T47D (cell line): Measurements from ENCODE around the gene DLK1.
A peak's percentile ranks its signal among the peaks of the same experiment; 100 is the strongest.

Experiments
- DNase-seq, 2 experiments: peaks; one replicate each; pipeline versions ENCODE4 v3.0.0 to v3.0.0-alpha.2; 2011 to 2012; ENCODE audit warnings: low read depth in 1 of 2, low spot score in 1 of 2
- JUND ChIP-seq: IDR thresholded peaks from 2 replicates; pipeline ENCODE4 v1.6.1; 2012; ENCODE audit warnings: low read depth
- in situ Hi-C: cut with HindIII; loops from 2 replicates; pipeline ENCODE4 v1.10.0; 2016; ENCODE audit warnings: low sequenced_read_pairs, low pct_unique_long_range_greater_than_20kb

Gene DLK1

DNA sequence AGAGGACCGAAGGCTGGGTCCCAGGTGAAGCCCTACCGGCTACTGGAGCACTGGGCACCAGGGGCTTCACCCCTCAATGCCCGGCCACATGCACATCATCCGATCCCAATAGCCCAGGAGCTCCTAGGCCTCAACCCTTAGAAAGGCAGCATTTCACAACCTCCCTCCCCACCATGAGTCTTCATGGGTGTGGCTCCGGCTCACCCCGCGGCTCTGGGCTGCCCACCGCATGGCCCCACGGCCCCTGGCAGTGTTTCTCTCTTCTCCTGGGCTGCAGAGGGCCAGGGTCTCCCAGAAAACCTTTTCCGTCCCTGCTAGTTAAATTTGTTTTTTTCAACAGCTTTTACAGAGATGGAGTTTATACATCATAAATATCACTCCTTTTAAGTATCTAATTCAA, 28.6 kb upstream of the DLK1 start:
- TF ChIP-seq JUND: no peak
- no peak for DNase-seq
- in situ Hi-C loops: no loop called here

- in situ Hi-C loops: no loop called here
Observed at GRCh38 chr14:100698666-100699448, 27.8 kb upstream of the DLK1 start.

GRCh38 chr14:100701314-100701713, 25.4 kb upstream of the DLK1 start:
- in situ Hi-C loops: no loop called here
- no peak for TF ChIP-seq JUND
- DNase-seq: no peak

More at GRCh38 chr14:100698666-100699448, 27.8 kb upstream of the DLK1 start:
- no peak for TF ChIP-seq JUND
- no peak for DNase-seq

DNA sequence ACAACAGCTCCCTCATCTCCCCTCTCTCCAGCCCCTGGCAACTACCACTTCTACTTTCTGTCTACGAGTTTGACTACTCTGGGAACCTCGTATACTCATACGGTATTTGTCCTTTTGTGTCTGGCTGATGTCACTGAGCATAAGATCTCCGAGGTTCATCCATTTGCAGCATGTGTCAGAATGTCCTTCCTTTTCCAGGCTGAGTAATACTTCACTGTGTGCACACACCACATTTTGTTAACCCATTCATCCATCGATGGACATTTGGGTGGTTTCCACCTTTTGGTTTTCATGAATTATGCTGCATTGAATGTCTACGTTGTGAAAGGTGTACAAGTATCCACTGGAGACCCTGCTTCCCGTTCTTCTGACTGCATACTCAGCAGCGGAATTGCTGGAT, 24.1 kb upstream of the DLK1 start:
- in situ Hi-C loops: no loop called here
- no peak for DNase-seq
- no peak for TF ChIP-seq JUND

GRCh38 chr14:100703386-100704220, 23.1 kb upstream of the DLK1 start:
- DNase-seq: peak; percentile 87 to 92
- in situ Hi-C loops: no loop called here

GRCh38 chr14:100706200-100706599, 20.5 kb upstream of the DLK1 start:
- DNase-seq: no peak
- in situ Hi-C loops: no loop called here
- TF ChIP-seq JUND: no peak

More at GRCh38 chr14:100703386-100704220, 23.1 kb upstream of the DLK1 start:
- TF ChIP-seq JUND: no peak

DNA sequence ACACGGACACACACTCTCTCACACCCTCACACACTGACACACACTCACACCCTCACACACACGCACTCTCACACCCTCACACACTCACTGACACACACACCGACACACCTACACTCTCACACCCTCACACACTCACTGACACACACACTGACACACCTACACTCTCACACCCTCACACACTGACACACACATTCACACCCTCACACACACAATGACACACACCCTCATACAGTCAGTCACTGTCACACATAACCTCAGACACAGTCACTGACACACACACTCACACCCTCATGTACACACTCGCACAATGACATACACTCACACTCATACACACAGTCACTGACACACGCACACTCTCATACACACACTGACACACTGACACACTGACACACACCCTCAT, 19.8 kb upstream of the DLK1 start:
- TF ChIP-seq JUND: no peak
- DNase-seq: no peak
- in situ Hi-C loops: no loop called here

DNA sequence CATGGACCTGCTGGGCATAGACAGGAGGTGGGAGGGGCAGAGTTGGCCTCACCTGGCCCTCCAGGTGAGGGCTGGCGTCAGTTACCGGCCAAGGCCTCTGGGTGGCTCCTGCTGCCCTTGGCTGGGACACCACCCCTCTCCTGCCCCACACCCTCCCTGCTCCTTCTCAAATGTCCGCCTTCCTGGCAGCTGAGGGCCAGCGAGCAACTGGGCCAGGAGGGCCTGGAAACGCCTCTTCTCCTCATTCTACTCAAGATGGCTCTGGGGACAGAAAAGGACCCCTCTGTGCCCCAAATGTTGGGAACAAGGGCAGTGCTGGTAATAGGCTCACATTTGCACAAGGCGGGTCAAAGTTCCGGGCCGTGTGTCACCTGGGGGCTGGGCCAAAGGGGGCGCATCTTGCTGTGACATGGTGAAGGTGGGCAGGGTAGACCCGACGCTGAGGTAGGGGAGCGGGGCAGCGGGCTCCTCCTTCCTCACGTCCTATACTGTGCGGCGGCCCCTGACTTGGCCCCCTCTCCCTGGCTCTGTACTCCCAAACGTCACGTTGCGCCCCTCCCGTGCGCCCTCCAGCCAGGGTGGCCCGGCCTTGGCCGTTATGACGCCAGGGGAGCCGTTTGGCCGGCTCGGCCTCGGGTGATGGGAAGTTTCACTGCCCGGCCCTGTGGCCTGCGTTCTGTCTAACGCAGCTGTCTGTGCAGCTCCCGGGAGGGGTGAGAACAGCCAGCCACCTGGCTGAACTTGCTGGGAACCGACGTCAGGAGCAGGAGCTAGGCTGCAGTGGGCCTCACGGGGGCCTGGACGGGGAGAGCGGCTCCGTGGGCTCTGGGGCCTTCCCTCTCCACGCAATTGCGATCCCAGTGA, 18.0 kb upstream of the DLK1 start:
- TF ChIP-seq JUND: no peak

DNA sequence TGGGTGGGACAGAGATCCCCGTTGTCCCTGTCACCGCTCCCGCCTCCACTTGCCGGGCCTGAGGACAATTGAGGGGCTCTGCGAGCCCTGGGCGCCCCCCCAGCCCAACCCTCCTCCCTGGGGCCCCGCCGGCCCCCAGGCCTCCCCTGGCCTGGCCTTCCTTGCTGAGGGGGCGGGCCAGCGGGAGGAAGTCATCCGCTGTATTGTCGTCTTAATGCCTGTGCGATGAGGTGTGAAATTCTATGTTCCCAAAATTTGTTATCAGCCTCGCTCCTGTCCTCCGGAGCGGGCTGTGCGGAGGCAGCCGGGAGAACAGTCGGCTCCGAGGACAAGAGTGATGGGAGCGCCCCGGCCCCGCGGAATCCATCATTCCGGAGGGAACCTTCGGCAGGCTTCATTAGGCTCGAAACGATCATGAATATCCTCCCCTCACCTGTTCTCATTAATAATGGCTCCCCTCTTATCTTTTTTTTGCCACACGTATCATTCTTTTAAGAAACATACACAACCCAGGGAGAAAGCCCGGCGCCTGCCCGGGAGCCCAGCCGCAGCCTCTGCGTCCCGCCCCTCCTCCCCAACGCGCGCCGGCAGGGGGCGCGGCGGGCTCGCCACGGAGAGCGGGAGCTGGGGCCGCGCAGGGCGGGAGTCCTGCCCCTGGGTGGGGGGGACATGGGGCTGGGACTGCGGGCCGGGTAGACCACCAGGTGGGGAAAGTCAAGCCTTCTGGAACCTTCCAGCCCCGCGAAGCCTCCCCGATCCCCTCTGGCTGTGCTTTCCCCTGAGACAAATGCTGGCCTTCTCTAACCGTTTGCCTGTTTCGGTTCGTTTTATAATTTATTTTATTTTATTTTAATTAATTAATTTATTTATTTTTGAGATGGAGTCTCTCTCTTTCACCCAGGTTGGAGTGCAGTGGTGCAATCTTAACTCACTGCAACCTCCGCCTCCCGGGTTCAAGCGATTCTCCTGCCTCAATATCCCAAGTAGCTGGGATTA, 17.1 kb upstream of the DLK1 start:
- in situ Hi-C loops: no loop called here
- TF ChIP-seq JUND: no peak
- peak; percentile 44 to 59 for DNase-seq

More for the DNA sequence above, 18.0 kb upstream of the DLK1 start:
- in situ Hi-C loops: no loop called here
- peak; percentile 91 to 93 for DNase-seq

- DNase-seq: no peak
- in situ Hi-C loops: no loop called here
- TF ChIP-seq JUND: no peak
Observed at GRCh38 chr14:100710391-100710790, 16.3 kb upstream of the DLK1 start.

DNA sequence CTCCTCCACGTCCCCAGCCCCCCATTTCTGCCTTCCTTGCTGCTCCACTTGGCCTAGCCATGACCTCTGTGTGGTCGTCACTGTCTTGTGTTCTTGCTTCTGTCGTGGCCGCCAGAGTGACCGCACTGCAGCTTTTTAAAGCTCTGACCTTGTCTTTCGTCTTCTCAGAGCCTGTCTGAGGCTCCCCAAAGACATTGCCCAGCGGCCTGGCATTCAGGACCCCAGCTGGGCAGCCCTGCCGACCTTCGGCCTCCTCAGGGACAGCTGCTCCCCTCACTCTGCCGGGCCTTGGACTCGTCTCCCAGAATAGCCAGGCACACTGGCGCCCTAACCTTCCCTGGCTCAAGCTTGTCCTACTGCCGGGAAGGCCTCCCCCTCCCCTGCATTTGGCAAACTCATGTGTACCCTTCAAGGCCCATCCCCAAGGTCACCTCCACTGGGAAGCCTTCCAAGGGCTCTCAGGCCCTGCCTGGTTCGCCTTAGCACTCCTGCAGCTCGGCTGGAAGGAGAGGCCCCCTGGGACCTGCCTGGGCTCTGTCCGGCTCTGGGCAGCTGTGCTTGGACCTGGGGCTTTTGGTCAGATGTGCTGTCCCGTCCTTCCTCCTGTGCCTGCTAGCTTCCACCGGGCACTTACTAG, 15.7 kb upstream of the DLK1 start:
- in situ Hi-C loops: no loop called here
- no peak for DNase-seq
- no peak for TF ChIP-seq JUND
